H1 (cell line): Measurements from ENCODE around the gene PLA2G4A. TPM values are rescaled to one million over a fixed set of nuclear protein-coding genes. Genes with fewer than 3 reads are reported as not detected.

Source experiments
- CBX5 ChIP-seq: fragments of 300-800, 300-1000 bp; sonication (generic); IDR thresholded peaks from 2 replicates; pipeline ENCODE4 v1.7.1; 2016; ENCODE audit warnings: antibody characterized with exemption, low read length, low read depth
- CHD1 ChIP-seq: IDR thresholded peaks from 2 replicates; pipeline ENCODE4 v1.6.1; 2012; ENCODE audit warnings: low read depth, low read length, improper control_type of control experiment
- EP300 ChIP-seq, 2 experiments: IDR thresholded peaks; 1 replicate in 1 of 2; 2 replicates in 1 of 2; pipeline ENCODE4 v1.6.1; 2011 to 2012; ENCODE audit warnings: low read depth in 2 of 2, low read length in 2 of 2, mild to moderate bottlenecking in 2 of 2, borderline replicate concordance in 1 of 2, inconsistent platforms in 1 of 2, moderate library complexity in 1 of 2
- KDM5A ChIP-seq: fragments of 200-600 bp; IDR thresholded peaks from 2 replicates; pipeline ENCODE4 v1.7.1; 2012; ENCODE audit warnings: mild to moderate bottlenecking, low read length, inconsistent platforms, mixed read lengths
- POLR2AphosphoS5 ChIP-seq: IDR thresholded peaks from 2 replicates; pipeline ENCODE4 v1.6.1; 2011; ENCODE audit warnings: low read depth, low read length
- polyA plus RNA-seq, 7 experiments: library from polyadenylated mRNA; depleted of rRNA in 3 of 7; stranded (reverse) in 5 of 7; unstranded in 2 of 7; fragments of >200 nt in 5 of 7; fragments of 200-250 nt in 2 of 7; gene quantifications; 1 replicate in 5 of 7; 2 replicates in 1 of 7; 4 replicates in 1 of 7; pipeline versions ENCODE4 v1.2.1 to v1.2.3, GENCODE V29; 2011 to 2013; ENCODE audit warnings: missing spikeins in 2 of 7, mixed read lengths in 2 of 7
- total RNA-seq: library from RNA; stranded (reverse); fragmentation: NEBNext Ultra II Directional; extraction: Animal tissue kit (Norgen Biotek cat#: 25700); gene quantifications from 2 replicates; pipeline ENCODE4 v1.2.1, GENCODE V29; 2021
- TF ChIP-seq, protein P1 (sequence below), 3 experiments: IDR thresholded peaks; 1 replicate in 2 of 3; 2 replicates in 1 of 3; pipeline versions ENCODE4 v1.5.1 to v1.6.1; 2011; ENCODE audit warnings: low read length in 3 of 3, mild to moderate bottlenecking in 3 of 3, inconsistent platforms in 2 of 3, low read depth in 1 of 3, moderate library complexity in 1 of 3; ENCODE audit not compliant: insufficient read depth in 1 of 3; ENCODE audit errors: control extremely low read depth in 1 of 3

PLA2G4A gene
- total and polyA plus RNA-seq, 2 of the 8 experiments (the other 6 are each of a cell fraction or from before 2014, with no cell fraction given) = 0.63 to 1.4 TPM

DNA sequence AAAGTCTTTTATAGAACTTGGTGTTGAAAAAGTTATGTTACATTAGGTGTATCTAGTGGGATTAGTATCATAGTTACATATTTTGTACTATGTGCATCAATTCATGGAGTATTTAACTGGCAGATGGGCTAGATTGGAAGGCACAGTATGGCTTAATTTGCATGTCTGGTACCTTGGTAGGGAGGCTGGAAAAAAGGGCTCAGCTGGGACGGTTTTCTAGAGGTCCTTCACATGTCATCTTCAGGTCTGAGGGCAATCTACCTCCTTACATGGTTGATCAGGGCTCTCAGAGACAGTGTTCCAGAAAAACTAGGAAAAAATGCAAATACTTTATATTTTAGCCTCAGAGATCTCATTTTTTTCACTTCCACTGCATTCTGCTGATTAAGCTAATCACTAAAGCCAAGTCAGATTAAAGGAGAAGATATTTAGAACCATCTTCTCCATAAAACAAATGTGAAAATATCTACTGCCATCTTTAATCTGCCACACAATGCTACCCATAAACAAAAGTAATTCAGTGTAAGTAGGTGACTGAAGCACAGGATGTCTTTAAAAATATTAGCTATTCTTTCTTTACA, 209.3 kb downstream of the PLA2G4A start (continued):
- TF ChIP-seq CBX5 (no peak), POLR2AphosphoS5 (no peak), EP300 (IDR thresholded peaks at IDR 0.05; ENCODE audit: borderline replicate concordance in 1 of 2, low read depth in 2 of 2, low read length in 2 of 2) (no peak), CHD1 (no peak), KDM5A (no peak)
- TF ChIP-seq, protein P1, sequence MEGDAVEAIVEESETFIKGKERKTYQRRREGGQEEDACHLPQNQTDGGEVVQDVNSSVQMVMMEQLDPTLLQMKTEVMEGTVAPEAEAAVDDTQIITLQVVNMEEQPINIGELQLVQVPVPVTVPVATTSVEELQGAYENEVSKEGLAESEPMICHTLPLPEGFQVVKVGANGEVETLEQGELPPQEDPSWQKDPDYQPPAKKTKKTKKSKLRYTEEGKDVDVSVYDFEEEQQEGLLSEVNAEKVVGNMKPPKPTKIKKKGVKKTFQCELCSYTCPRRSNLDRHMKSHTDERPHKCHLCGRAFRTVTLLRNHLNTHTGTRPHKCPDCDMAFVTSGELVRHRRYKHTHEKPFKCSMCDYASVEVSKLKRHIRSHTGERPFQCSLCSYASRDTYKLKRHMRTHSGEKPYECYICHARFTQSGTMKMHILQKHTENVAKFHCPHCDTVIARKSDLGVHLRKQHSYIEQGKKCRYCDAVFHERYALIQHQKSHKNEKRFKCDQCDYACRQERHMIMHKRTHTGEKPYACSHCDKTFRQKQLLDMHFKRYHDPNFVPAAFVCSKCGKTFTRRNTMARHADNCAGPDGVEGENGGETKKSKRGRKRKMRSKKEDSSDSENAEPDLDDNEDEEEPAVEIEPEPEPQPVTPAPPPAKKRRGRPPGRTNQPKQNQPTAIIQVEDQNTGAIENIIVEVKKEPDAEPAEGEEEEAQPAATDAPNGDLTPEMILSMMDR (IDR thresholded peaks at IDR 0.05; ENCODE audit: control extremely low read depth in 1 of 3, insufficient read depth in 1 of 3, low read depth in 1 of 3, low read length in 3 of 3) = no peak
- TF ChIP-seq, all 59 proteins: peak for 0

Other genes starting within 250 kb of the PLA2G4A start
- 0.23 and 0.35 TPM in 2 replicates for gene PTGS2, start 148.5 kb upstream of the PLA2G4A start, total RNA-seq
- 0.28 and 0.29 TPM in 2 replicates for gene PTGS2, start 148.5 kb upstream of the PLA2G4A start, polyA plus RNA-seq (2011; rRNA removed)